Left kidney (tissue), 2 donors: ENCODE data around the gene HMOX2. TPM values are rescaled to one million over a fixed set of nuclear protein-coding genes. Genes with fewer than 3 reads are reported as not detected.

Experiments used
- DNase-seq: peaks from one replicate; pipeline ENCODE4 v3.0.0-alpha.2; 2013
- polyA plus RNA-seq: library from polyadenylated mRNA; unstranded; fragments of 120-200 nt; gene quantifications from one replicate; pipeline ENCODE4 v1.2.1, GENCODE V29; 2013; ENCODE audit not compliant: insufficient read length

The HMOX2 gene
- polyA plus RNA-seq, 1 donor, result 38.6 TPM

DNA sequence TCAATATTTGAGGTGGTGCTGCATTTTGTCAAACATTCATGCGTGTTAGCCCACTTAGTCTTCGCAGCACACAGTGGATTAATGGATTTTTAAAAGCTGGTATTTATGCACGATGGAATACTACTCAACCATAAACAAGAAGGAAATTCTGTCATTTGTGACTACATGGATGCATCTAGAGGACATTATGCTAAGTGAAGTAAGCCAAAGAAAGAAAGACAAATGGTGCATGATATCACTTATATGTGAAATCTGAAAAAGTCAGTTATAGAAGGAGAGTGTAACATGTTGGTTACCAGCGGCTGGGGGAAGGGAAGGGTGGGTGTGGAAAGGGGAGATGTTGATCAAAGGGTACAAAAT lies 23.0 kb downstream of the HMOX2 start:
- no peak for DNase-seq

DNA sequence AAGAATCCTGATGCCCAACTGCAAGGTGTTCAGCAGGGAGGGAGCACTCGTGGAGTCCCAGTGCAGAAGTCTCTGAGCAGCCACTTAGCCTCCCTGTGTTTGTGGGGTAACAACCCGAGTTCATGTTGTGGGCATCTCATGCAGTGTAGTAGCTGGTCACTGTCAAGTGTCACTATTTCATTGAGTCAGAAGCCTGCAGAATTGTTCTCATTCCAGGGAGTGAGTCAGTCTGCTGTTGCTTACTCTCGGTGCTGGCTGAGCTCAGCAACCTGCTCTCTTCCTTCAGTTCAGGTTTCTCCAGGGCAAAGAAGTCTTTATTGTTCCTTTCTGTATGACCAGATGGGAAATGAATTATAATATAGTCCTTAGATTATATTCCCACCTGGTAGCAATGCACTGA lies 24.1 kb downstream of the HMOX2 start:
- DNase-seq, result no peak

DNA sequence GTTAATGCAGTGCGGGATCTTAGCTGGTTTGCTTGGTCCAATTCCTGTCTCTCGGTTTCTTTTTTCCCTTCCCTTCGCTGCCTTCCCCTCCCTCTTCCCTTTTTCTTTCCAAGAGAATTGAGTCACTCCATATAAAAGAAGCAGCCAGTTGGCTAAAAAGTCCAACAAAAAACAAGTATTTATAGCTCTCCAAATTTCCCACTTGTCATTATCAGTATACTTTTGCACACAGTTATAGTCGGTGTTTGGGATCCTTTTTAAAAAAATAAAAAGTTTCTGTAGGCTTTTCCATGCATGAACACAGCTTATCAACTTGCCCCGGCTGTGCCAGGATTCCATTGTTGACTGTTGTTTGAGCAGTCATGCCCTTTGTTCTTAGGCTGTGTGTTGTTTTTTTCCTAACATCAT lies 24.9 kb downstream of the HMOX2 start:
- DNase-seq, result no peak

DNA sequence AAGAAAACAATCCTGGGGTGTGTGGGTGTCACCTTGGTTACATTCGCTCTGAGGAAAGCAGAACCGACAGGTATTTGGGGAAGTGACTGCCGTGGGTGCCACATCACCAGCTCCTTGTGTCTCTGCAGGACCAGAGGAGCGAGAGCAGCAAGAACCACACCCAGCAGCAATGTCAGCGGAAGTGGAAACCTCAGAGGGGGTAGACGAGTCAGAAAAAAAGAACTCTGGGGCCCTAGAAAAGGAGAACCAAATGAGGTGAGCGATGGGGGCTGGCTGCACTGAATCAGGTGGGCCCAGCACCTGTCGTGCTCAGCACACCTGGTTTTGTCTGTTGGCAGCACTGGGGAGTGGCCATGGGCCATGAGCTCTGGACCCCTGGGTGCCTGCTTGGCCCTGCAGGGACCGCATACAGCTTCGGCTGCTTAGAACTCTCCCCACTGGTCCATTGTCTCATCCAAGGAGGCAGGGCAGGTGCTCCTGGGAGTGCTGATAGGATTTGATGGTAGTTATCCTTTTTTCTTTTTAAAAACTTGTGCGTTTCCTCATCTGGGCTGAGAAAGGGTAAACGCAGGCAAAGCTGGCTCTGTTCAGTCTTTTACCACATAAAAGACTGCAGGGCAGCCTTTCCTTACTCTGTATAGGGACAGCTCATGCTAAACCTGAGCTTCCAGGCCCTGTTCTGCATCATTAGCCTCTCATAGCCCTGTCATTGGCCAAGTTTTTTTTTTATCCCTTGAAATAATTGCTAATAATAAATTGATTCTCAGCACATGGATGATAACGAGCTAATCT lies 29.4 kb downstream of the HMOX2 start:
- DNase-seq, result no peak

DNA sequence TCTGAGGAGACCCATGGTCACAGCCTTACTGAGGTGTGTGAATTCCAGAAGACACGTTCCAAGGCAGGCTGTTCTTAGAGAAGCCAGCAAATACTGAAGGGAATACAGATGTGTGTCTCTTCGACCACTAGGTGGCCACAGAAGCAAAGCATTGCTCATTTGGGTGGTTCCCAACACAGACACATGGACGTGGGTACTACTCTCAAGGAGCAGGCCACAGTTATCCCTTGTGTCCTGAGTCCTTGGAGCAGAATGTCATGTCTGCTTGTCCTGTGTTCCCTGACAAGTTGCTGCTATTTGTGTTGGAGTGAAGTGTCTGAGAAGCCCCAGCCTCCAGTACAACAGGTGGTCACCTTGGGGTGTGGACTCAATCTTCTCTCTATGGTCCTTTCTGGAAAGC lies 30.3 kb downstream of the HMOX2 start:
- DNase-seq, result peak; percentile 67

DNA sequence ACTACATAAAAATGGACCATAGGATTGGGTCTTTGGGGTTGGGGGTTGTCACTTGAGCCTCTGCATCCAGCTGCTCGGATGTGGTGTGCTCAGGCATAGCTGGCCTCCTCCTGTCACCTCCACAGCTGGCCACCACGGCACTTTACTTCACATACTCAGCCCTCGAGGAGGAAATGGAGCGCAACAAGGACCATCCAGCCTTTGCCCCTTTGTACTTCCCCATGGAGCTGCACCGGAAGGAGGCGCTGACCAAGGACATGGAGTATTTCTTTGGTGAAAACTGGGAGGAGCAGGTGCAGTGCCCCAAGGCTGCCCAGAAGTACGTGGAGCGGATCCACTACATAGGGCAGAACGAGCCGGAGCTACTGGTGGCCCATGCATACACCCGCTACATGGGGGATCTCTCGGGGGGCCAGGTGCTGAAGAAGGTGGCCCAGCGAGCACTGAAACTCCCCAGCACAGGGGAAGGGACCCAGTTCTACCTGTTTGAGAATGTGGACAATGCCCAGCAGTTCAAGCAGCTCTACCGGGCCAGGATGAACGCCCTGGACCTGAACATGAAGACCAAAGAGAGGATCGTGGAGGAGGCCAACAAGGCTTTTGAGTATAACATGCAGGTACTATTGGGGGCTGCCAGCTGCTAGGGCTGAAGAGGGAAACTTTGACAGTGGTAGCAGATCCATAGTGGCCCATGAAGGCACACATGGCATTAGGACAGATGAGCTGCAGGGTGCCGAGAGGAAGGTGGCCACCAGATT lies 31.6 kb downstream of the HMOX2 start:
- no peak for DNase-seq

DNA sequence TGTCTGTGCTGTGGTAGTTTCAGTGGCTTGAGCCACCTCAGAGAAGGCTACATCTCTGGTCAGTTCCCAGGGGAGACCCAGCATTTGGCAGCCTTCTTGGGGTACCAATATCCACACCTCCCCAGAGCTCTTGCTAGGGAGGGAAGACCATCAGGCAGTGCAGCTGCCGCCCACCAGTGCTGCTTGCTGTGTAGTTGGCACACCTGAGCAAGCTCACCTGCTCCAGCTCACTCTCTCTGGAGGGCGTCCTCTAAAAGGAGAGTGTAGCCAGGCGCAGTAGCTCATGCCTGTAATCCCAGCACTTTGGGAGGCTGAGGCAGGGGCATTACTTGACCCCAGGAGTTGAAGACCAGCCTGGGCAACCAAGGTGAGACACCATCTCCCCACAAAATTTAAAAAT lies 32.6 kb downstream of the HMOX2 start:
- no peak for DNase-seq

DNA sequence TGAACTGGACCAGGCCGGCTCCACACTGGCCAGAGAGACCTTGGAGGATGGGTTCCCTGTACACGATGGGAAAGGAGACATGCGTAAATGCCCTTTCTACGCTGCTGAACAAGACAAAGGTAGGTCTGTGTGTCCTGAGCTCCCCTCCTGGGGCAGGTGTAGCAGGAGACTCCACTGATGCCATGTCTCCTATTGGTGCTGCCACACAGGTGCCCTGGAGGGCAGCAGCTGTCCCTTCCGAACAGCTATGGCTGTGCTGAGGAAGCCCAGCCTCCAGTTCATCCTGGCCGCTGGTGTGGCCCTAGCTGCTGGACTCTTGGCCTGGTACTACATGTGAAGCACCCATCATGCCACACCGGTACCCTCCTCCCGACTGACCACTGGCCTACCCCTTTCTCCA lies 33.2 kb downstream of the HMOX2 start:
- no peak for DNase-seq

DNA sequence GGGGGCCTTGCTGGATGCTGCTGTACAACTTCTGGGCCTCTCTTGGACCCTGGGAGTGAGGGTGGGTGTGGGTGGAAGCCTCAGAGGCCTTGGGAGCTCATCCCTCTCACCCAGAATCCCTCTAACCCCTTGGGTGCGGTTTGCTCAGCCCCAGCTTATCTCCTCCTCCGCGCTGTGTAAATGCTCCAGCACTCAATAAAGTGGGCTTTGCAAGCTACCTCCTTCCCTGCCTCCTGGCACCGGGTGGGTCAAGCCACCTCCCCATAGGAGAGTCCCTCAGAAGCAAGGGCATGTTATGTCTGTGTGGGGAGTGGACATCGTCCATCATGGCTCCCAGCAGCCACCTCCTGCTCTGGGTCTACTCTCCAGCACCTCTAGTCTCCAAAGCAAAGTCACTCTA lies 33.9 kb downstream of the HMOX2 start:
- DNase-seq, result no peak

DNA sequence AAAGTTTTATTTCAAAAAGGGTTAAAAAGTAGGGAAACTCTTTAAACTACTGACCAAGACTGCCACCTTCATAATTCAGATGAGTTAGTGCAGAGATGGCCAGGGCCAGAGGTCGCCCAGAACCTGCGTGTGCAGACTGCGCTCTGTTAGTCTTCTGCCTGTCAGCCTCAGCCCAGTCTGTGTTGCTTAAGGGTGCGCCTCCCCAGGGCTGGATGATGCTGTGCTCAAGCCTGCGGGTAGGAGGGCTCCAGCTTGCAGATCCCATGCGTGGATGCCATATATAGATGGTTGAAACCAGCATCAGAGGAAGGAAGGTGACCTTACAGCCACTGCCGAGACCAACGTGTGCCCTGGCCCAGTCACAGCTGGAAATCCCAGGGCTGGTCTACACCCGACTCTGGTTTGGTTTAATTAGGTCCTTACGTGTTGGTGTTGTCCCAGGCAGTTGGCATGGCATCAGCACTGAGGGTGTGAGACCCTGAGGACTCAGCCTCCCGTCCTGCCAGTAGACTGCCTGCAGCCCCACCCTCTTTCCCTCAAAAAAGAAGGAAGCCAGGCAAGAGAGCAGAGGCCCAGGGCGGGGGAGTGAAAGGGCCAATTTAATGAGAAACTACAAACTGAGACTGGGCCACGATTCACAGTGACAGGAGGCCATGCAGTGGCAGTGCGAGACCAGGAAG lies 34.7 kb downstream of the HMOX2 start:
- DNase-seq, result no peak

DNA sequence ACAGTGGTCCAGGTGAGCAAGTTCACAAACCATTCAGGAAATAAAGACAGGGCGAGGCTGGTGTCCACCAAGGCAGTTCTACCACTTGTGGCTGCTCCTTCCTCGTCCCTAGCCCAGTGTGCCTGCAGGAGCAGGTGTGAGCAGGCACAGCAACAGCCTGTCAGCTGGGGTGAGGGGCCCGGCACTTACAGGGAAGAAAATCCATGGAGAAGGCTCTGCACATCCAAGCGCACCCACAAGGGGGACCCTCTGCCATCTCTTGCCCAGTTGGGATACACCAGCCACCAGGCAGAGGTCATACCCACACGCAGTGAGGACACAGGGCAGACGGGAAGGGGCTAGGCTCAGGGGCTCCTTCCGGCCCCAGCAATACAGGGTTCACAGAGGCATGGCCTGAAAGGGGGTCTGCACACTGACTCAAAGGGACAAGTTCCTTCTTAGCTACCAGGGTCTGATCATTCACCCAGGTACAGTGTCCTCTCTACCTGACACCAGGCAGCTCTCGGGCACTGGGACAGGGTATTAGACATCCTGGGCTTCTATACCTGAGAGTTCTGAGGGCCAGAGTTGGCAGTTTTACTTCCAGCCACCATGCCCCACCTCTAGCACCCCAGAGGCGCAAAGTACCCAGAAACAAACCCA lies 35.4 kb downstream of the HMOX2 start:
- no peak for DNase-seq

DNA sequence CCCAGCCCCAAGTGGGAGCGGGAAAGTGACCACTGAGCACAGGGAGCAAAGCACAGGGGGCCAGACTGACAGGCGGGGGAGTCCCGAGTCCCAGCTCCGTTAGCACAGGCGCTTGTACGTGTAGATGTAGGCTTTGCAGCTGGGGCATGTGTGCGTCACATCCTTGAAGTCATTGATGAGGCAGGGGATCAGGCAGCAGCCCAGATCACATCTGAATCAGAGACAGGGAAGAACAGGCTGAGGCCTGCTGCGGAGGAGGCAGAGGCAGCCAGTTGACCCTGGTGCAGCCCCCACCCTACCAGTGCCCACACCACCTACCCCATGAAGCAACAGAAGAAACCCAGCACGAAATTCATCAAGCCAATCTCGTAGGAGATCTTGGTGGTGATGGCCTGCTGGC lies 36.3 kb downstream of the HMOX2 start:
- no peak for DNase-seq

DNA sequence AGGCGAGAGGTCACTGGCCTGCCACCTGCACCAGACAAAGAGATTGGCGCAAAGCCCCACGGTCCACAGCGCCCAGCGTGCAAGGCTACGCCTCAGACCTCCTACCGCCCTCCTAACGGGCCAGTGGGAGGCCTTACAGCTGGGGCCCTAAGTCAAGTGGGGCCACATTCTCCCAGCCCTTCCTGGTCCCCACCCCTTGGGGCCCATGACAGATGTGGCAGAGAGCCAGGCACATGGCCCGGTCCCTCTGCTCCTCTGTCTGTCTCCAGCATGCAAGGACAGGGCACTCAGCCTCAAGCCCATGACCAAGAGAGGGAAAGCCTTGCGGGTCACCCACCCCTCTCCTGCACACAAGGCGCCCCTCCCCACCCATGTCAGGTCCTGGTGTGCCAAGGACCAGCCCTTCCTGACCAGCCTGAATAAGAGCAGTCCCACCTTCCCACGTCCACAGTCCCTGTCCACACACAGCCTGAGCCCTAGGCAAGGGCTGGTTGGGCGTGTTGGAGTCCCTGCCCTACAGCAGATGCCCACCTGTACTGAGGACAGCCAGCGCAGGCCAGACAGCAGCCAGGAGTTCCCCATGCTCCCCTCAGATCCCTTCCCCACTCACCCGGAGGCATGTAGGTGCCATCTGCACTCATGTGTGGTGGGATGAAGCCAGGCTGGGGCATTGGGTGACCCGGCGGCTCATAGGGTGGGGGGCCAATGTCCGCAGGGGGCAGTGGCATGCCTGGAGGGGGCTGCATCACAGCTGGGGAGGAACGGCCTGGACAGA lies 37.1 kb downstream of the HMOX2 start:
- no peak for DNase-seq

DNA sequence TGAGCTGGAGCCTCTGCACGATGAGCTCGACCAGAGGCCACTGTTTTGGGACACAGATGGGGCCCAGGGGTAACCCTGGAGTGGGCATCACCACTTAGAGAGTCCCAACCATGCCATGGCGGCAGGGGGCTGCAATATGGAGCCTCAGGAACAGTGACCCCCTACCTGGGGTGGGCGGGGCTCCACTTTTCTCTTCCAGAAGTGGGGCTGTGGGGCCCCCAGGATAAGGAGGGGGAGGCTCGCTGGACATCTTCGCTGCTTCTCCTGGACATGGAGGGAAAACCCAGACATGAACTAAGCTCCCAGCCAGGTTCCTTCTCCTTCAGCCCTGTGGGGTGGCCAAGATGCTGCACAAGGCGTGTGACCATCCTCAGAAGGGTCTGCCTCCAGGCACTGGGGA lies 37.7 kb downstream of the HMOX2 start:
- DNase-seq, result no peak

DNA sequence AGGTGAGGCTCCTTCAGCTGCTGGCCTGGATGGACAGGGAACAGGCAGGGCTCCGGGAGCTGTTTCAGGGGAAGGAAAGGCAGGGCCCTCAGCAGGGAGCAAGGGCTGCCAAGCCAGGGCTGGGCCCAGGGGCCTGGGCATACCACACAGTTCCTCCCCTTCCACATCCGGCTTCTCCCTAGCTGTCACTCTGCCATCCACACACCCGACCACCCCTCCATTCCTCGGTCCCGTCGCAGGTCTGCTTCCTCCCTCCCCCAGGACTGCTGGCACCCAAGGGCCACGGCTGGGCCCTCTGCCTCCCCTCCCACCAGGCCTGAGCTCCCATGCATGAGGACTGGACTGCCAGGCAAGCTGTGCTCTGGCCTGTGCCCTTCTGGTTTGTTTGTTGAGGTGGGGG lies 38.4 kb downstream of the HMOX2 start:
- DNase-seq, result no peak

DNA sequence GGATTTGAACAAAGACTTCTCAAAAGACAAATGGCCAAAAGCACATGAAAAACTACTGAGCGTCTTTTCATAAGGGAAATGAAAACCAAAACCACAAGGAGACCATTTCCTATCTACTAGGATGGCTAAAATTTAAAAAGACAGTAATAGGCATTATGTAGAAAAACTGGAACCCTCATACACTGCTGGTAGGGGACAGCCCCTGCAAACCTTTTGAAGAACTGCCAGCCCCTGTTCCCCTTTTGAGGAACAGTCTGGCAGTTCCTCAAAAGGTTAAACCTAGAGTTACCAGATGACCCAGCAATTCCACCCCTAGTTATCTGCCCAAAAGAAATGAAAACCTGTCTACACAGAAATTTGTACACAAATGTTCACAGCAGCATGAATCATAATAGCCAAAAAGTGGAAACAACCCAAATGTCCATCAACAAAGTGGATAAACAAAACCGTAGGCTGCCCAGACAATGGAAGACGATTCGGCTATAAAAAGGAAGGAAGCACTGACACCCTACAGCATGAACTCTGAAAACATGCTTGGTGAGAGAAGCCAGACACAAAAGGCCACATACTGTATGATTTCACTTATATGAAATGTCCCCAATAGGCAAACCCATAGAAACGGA lies 39.5 kb downstream of the HMOX2 start:
- DNase-seq, result no peak

DNA sequence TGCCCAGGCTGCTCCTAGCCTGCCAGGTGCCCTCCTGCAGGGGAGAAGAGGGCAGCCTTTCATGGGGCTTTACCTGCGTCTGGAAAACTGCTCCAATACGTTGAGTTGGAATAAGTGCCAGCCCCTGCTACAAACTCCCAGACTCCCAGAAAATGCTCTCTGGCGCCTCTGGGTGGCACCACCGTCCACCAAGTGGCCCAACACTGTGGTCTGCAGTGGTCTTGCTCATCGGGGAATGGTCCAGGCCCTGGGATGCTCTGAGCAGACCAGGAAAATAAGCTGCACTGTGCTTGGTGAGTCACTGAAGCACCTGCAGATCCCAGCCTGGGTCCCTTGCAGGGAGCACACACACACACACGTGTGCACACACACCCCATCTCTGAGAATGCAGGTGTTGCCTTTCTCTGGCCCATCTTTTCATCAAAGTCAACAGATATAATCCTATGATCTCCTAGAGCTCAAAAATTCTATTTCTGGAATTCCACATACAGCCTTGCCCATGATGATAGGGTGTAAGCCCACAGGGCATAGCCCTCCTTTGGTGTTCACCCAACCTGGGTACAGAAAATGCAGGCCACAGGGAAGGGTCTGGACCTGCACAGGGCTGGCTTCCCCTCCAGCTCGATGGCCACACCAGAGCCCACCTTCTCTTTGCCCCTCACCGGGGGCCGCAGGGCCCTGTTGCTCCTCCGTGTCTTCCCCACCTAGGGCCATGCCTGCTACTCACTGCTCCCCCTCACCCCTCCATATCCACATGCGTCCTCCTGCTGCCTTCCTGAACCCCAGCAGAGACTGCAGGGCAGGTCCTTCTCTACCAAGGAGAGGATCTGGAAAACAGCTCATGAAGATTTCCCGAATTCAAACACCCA lies 41.8 kb downstream of the HMOX2 start:
- no peak for DNase-seq

DNA sequence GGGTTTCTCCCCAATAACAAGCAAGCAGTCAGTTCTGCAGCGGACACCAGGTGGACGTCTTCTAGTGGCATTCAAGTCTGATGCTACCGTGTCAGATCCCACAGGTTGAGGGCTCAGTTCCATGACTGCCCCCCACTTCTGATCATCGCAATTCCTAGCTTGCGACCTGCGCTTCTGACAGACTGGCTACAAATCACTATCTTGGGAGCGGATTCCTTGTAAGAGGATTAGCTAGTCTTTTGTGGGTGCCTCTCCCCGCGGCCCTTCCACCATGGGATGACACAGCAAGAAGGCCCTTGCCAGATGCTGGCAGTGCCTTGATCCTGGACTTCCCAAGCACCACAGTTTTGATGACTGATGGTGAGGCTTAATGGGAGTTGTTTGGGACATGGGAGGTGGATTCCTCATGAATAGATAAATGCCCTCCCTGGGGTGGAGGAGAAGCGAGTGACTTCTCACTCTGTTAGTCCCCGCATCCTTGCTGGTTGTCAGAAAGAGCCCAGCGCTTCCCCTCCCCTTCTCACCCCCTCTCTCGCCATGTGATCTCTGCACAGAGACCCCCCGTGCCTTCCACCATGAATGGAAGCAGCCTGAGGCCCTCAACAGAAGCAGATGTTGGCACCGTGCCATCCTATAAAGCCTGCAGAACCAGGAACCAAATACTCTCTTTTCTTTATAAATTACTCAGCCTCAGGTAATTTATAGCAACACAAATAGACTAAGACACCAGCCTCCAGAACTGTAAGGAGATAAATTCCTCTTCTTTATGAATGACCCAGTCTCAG lies 43.3 kb downstream of the HMOX2 start:
- DNase-seq, result no peak

DNA sequence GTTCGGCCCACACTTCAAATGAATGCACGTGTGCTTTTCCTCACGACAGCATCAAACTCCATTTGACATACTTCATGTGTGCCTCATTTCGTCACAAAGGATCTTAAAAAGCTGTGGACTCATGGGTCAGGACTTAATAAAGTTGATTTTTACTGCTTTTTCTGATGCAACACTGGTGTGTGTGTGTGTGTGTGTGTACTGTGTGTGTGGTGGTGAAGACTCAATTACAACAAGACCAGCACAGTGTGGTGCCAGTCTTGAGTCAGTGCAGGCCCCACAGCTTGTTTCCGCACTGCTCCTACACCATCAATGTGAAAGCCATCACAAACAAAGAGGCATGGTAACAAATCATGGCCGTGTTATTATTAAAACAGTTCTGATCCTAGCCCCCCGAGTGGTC lies 44.7 kb downstream of the HMOX2 start:
- DNase-seq, result no peak
